ENCODE measurements around the gene GP1BB.

Gene GP1BB

DNA sequence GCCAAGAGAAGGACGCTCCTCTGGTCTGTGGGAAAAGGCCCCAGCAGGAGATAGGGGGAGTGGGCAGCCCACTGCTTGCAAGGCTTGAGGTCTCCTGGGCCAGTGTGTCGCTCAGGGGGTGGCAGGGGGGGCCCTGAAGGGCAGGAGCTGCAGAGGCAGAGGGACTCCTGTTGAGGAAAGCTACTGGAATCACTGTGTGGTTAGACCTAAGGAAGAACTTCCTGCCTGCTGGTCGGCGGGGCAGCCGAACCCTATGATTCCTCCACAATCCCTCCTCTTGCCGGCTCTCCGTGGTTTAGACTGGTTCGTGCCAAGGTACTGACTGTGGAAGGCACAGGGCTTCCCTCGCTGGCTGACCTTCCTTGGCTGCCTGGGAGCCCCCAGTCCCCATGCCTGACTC lies 6.2 kb downstream of the GP1BB start:
- H3K4me3 ChIP-seq (ENCODE audit: low read length, poor library complexity, severe bottlenecking) = no peak overlapping the region
- H3K4me1 ChIP-seq (ENCODE audit: insufficient read depth, low read length, poor library complexity, severe bottlenecking) = no peaks in the 10 kb centered on the region
- H3K79me2 ChIP-seq (ENCODE audit: insufficient read depth, low read length) = no peaks in the 10 kb centered on the region
- TF ChIP-seq EZH2phosphoT487 (IDR thresholded peaks at IDR 0.05; ENCODE audit: borderline replicate concordance) = no peak
- TF ChIP-seq, protein P1, sequence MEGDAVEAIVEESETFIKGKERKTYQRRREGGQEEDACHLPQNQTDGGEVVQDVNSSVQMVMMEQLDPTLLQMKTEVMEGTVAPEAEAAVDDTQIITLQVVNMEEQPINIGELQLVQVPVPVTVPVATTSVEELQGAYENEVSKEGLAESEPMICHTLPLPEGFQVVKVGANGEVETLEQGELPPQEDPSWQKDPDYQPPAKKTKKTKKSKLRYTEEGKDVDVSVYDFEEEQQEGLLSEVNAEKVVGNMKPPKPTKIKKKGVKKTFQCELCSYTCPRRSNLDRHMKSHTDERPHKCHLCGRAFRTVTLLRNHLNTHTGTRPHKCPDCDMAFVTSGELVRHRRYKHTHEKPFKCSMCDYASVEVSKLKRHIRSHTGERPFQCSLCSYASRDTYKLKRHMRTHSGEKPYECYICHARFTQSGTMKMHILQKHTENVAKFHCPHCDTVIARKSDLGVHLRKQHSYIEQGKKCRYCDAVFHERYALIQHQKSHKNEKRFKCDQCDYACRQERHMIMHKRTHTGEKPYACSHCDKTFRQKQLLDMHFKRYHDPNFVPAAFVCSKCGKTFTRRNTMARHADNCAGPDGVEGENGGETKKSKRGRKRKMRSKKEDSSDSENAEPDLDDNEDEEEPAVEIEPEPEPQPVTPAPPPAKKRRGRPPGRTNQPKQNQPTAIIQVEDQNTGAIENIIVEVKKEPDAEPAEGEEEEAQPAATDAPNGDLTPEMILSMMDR (conservative IDR thresholded peaks at IDR 0.05; ENCODE audit: low read length) = no peak
- no peaks in the 10 kb centered on the region for H3F3A ChIP-seq (ENCODE audit: low read depth)
- H2AFZ ChIP-seq (ENCODE audit: low read length) = no peak overlapping the region
- no peaks in the 10 kb centered on the region for H3K9me3 ChIP-seq (ENCODE audit: insufficient read depth, low read depth, low read length)
- no peak overlapping the region for H3K4me2 ChIP-seq (ENCODE audit: low read depth, low read length, poor library complexity, severe bottlenecking)
- no peaks in the 10 kb centered on the region for H3K27me3 ChIP-seq (ENCODE audit: insufficient read depth, low read length, poor library complexity, severe bottlenecking)
- no peaks in the 10 kb centered on the region for H3K36me3 ChIP-seq (ENCODE audit: insufficient read depth, low read length)
- no peaks in the 10 kb centered on the region for H4K20me1 ChIP-seq (ENCODE audit: insufficient read depth, low read length, poor library complexity, severe bottlenecking)
- no peak overlapping the region for H3K9ac ChIP-seq (ENCODE audit: low read depth, low read length, poor library complexity, severe bottlenecking)
- no peaks in the 10 kb centered on the region for H3K9me2 ChIP-seq (replicated peaks; ENCODE audit: low read depth, low read length)

DNA sequence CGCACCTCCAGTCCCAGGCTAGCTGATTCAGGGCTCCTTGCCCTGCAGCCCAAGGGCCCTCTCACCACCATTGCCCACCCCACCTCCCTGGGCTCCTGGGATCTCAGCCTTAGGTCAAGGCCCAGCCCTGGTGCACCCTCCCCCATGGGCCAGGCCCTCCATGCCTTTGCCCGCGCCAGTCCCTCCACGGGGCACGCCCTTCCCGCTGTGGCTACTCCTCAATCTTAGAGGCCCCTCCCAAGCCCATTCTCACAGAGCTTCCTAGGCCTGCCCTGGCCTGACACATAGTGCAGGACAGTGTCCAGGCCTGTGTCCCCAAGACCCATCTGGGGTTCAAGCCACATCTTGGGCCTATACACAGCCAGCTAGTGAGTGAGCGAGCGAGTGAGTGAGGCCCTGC lies 6.9 kb downstream of the GP1BB start:
- no peaks in the 10 kb centered on the region for H3K9me3 ChIP-seq (ENCODE audit: insufficient read depth, low read depth, low read length)
- no peak overlapping the region for H3K4me3 ChIP-seq (ENCODE audit: low read length, poor library complexity, severe bottlenecking)
- H3K36me3 ChIP-seq (ENCODE audit: insufficient read depth, low read length) = no peaks in the 10 kb centered on the region
- H3K27me3 ChIP-seq (ENCODE audit: insufficient read depth, low read length, poor library complexity, severe bottlenecking) = no peaks in the 10 kb centered on the region
- no peaks in the 10 kb centered on the region for H3K4me1 ChIP-seq (ENCODE audit: insufficient read depth, low read length, poor library complexity, severe bottlenecking)
- H2AFZ ChIP-seq (ENCODE audit: low read length) = peak overlapping the region; percentile 85
- peak overlapping the region; percentile 38 for H3K9ac ChIP-seq (ENCODE audit: low read depth, low read length, poor library complexity, severe bottlenecking)
- no peaks in the 10 kb centered on the region for H3K79me2 ChIP-seq (ENCODE audit: insufficient read depth, low read length)
- TF ChIP-seq, protein P1 (conservative IDR thresholded peaks at IDR 0.05; ENCODE audit: low read length) = no peak
- no peak for TF ChIP-seq EZH2phosphoT487 (IDR thresholded peaks at IDR 0.05; ENCODE audit: borderline replicate concordance)
- H3F3A ChIP-seq (ENCODE audit: low read depth) = no peaks in the 10 kb centered on the region
- no peak overlapping the region for H3K4me2 ChIP-seq (ENCODE audit: low read depth, low read length, poor library complexity, severe bottlenecking)
- no peaks in the 10 kb centered on the region for H3K9me2 ChIP-seq (replicated peaks; ENCODE audit: low read depth, low read length)
- H4K20me1 ChIP-seq (ENCODE audit: insufficient read depth, low read length, poor library complexity, severe bottlenecking) = no peaks in the 10 kb centered on the region

DNA sequence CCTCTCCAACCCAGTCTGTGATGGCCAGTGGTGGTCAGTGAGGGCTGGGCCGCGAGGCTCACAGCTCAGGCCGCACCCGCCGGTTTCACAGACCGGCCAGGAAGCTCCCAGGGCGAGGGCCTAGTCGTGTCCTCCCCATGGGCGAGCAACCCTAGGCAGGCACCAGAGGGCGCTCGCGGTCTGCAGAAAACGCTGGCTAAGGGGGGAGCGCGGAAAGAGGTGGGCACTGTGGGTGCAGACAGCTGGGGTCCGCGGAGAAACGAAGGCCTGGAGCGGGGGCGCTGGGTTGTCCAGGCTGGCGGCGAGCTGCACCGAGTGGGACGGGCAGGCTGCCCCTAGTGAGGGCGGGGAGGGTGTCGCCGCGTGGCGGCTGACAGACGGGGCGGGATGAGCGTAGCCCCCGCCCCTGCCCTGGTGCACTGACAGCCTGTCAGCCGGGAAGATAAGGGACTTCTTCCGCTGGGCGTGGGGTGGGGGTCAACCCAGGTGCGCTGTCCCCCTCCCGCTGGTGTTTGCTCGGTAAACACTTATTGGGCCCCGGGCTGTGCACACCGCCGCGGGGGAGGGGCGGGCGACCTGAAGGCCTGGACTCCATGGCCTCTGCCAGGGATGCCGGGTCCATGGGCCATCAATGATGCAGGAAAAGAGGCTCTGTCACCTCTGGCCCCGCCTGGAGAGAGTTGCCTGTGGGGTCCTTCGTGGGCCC lies 7.5 kb downstream of the GP1BB start:
- no peaks in the 10 kb centered on the region for H3K9me2 ChIP-seq (replicated peaks; ENCODE audit: low read depth, low read length)
- H3F3A ChIP-seq (ENCODE audit: low read depth) = no peaks in the 10 kb centered on the region
- H3K9me3 ChIP-seq (ENCODE audit: insufficient read depth, low read depth, low read length) = no peaks in the 10 kb centered on the region
- peak overlapping the region; percentile 38 for H3K9ac ChIP-seq (ENCODE audit: low read depth, low read length, poor library complexity, severe bottlenecking)
- peak overlapping the region; percentile 69 for H3K4me3 ChIP-seq (ENCODE audit: low read length, poor library complexity, severe bottlenecking)
- H3K27me3 ChIP-seq (ENCODE audit: insufficient read depth, low read length, poor library complexity, severe bottlenecking) = no peaks in the 10 kb centered on the region
- H3K79me2 ChIP-seq (ENCODE audit: insufficient read depth, low read length) = no peaks in the 10 kb centered on the region
- TF ChIP-seq, protein P1 (conservative IDR thresholded peaks at IDR 0.05; ENCODE audit: low read length) = peak; percentile 92
- TF ChIP-seq EZH2phosphoT487 (IDR thresholded peaks at IDR 0.05; ENCODE audit: borderline replicate concordance) = no peak
- H3K4me1 ChIP-seq (ENCODE audit: insufficient read depth, low read length, poor library complexity, severe bottlenecking) = no peaks in the 10 kb centered on the region
- H2AFZ ChIP-seq (ENCODE audit: low read length) = peak overlapping the region; percentile 85
- H4K20me1 ChIP-seq (ENCODE audit: insufficient read depth, low read length, poor library complexity, severe bottlenecking) = no peaks in the 10 kb centered on the region
- no peaks in the 10 kb centered on the region for H3K36me3 ChIP-seq (ENCODE audit: insufficient read depth, low read length)
- peak overlapping the region; percentile 74 for H3K4me2 ChIP-seq (ENCODE audit: low read depth, low read length, poor library complexity, severe bottlenecking)
